GM12864 (cell line): ENCODE results near the gene KRTAP5-8.

Source experiments
- DNase-seq: peaks from one replicate; pipeline ENCODE4 v3.0.0-alpha.2; 2011; ENCODE audit warnings: low read depth
- H3K4me3 ChIP-seq: 2 replicates; pipeline ENCODE4 v1.5.1; 2011; ENCODE audit warnings: mild to moderate bottlenecking, low read depth, low read length, control low read depth
- TF ChIP-seq, protein P1 (sequence below): IDR thresholded peaks from 2 replicates; pipeline ENCODE4 v1.5.1; 2011; ENCODE audit warnings: low read depth, mild to moderate bottlenecking, moderate library complexity, low read length, control low read depth, inconsistent platforms; ENCODE audit errors: missing control alignments

KRTAP5-8 gene

GRCh38 chr11:71501071-71501985, 36.5 kb upstream of the KRTAP5-8 start:
- no peak for DNase-seq
- TF ChIP-seq, protein P1, sequence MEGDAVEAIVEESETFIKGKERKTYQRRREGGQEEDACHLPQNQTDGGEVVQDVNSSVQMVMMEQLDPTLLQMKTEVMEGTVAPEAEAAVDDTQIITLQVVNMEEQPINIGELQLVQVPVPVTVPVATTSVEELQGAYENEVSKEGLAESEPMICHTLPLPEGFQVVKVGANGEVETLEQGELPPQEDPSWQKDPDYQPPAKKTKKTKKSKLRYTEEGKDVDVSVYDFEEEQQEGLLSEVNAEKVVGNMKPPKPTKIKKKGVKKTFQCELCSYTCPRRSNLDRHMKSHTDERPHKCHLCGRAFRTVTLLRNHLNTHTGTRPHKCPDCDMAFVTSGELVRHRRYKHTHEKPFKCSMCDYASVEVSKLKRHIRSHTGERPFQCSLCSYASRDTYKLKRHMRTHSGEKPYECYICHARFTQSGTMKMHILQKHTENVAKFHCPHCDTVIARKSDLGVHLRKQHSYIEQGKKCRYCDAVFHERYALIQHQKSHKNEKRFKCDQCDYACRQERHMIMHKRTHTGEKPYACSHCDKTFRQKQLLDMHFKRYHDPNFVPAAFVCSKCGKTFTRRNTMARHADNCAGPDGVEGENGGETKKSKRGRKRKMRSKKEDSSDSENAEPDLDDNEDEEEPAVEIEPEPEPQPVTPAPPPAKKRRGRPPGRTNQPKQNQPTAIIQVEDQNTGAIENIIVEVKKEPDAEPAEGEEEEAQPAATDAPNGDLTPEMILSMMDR, result no peak
- no peak overlapping the region for H3K4me3 ChIP-seq

GRCh38 chr11:71502026-71502425, 35.8 kb upstream of the KRTAP5-8 start:
- no peak for DNase-seq
- TF ChIP-seq, protein P1, result no peak
- no peak overlapping the region for H3K4me3 ChIP-seq

- TF ChIP-seq, protein P1, result no peak
- no peak for DNase-seq
These were observed 34.9 kb upstream of the KRTAP5-8 start for GRCh38 chr11:71502871-71503435.

DNA sequence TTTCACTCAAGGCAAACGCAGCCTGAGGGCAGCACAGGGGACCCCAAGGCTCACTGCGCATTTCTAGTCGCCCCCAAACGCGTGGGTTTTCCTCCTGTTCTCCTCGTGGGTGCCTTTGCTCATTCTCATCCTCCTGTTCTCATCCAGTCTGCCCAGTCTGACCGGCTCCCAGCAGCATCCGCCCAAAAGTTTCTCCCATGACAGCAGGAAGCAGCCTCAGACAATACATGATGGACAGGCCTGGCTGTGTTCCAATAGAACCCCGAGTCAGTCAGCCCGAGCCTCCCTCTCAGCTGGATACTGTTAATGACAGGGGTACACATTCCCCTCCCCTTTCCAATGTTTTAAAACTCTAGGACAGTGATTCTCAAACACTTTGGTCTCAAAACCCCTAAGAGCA, 33.3 kb upstream of the KRTAP5-8 start:
- no peak for DNase-seq
- H3K4me3 ChIP-seq, result no peak overlapping the region
- TF ChIP-seq, protein P1, result no peak

More at GRCh38 chr11:71502871-71503435, 34.9 kb upstream of the KRTAP5-8 start:
- no peak overlapping the region for H3K4me3 ChIP-seq

- DNase-seq, result no peak
- H3K4me3 ChIP-seq, result no peak overlapping the region
- TF ChIP-seq, protein P1, result no peak
These were observed 32.8 kb upstream of the KRTAP5-8 start for GRCh38 chr11:71505001-71505400.

GRCh38 chr11:71505781-71506180, 32.0 kb upstream of the KRTAP5-8 start:
- no peak for DNase-seq
- no peak overlapping the region for H3K4me3 ChIP-seq
- TF ChIP-seq, protein P1, result no peak
